Thoracic aorta (tissue), 2 donors: ENCODE data around the gene BBC3. TPM values are rescaled to one million over a fixed set of nuclear protein-coding genes. Genes with fewer than 3 reads are reported as not detected.
A peak's percentile ranks its signal among the peaks of the same experiment; 100 is the strongest.

Experiments
- ATAC-seq: fragments of 150-250 bp; one replicate; pipeline ENCODE4 v1.8.0; 2017; ENCODE audit warnings: low read depth; ENCODE audit not compliant: insufficient number of reproducible peaks, low FRiP score
- DNase-seq: peaks from one replicate; pipeline ENCODE4 v3.0.0-alpha.2; 2020; ENCODE audit warnings: low spot score
- H3K27ac ChIP-seq, 2 donors: fragments of 200-600 bp; sonication (generic); 1 replicate in 1 of 2; 2 replicates in 1 of 2; pipeline ENCODE4 v1.5.1; 2016; ENCODE audit warnings: mild to moderate bottlenecking in 2 of 2, moderate library complexity in 2 of 2
- H3K27me3 ChIP-seq: fragments of 200-600 bp; sonication (generic); replicated peaks from 2 replicates; pipeline ENCODE4 v1.6.0; 2016; ENCODE audit warnings: mild to moderate bottlenecking; ENCODE audit not compliant: insufficient read depth
- H3K36me3 ChIP-seq: fragments of 200-600 bp; sonication (generic); one replicate; pipeline ENCODE4 v1.5.1; 2016
- H3K4me1 ChIP-seq, 2 donors: fragments of 200-600 bp; sonication (generic); 1 replicate in 1 of 2; 2 replicates in 1 of 2; pipeline versions ENCODE4 v1.5.1 to v1.6.0; 2016; ENCODE audit warnings: low read depth in 2 of 2, mild to moderate bottlenecking in 1 of 2; ENCODE audit not compliant: control insufficient read depth in 1 of 2
- H3K4me3 ChIP-seq: fragments of 200-600 bp; sonication (generic); 2 replicates; pipeline ENCODE4 v1.5.1; 2016; ENCODE audit warnings: mild to moderate bottlenecking
- H3K9me3 ChIP-seq: fragments of 200-600 bp; sonication (generic); 2 replicates; pipeline ENCODE4 v1.5.1; 2016
- CTCF ChIP-seq: fragments of 200-600 bp; sonication (generic); IDR thresholded peaks from one replicate; pipeline ENCODE4 v1.5.1; 2019; ENCODE audit warnings: antibody characterized with exemption
- total RNA-seq, 2 donors: library from RNA; depleted of rRNA; stranded (reverse); fragments of >200 nt; gene quantifications; one replicate each; pipeline versions ENCODE4 v1.1.0 to v1.2.3, GENCODE V29; 2016

The BBC3 gene
- total RNA-seq, 2 donors from 2014 or later = 6.5 to 21.4 TPM

GRCh38 chr19:47229676-47230053 lies 1.3 kb downstream of the BBC3 start:
- Histone ChIP-seq H3K27me3 (no peaks in the 10 kb centered on the region), H3K4me1 (peaks cover 17 to 58% of the 10 kb centered on the region in 2 donors), H3K36me3 (no peaks in the 10 kb centered on the region), H3K4me3 (peak overlapping the region; percentile 97), H3K27ac (peak overlapping the region; percentile 99 to 100), H3K9me3 (no peaks in the 10 kb centered on the region)
- DNase-seq (no peak), ATAC-seq (no peak)
- TF ChIP-seq CTCF = no peak

DNA sequence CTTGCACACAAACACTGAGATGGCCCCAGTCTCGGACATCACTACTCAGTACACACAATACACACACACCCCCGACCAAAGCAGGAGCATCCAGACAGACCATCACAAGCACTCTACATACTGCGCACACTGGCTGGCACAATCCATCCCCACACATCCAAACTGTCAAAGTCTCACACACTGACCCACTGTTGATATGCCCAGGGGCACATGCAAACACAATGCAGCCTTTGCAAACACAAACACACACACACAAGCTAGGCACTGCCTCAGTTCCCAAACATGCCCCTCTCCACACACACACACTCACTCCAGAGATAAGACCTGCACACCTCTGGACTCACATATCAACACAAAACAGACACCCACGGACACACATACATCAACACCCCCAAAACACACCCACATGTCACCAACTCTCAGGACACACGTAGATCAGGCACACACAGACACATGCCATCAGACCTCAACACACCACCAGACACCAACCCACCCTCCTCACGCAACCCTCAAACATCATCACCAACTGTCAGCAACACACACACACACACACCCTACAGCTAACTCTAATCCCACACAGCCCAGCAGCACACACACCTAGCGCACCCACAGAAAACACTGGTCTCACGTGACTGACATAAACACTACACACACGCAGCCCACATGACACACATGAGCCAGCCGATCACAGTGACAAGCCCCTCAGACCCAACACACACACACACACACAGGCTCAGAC lies 1.9 kb downstream of the BBC3 start:
- no peak for TF ChIP-seq CTCF

DNA sequence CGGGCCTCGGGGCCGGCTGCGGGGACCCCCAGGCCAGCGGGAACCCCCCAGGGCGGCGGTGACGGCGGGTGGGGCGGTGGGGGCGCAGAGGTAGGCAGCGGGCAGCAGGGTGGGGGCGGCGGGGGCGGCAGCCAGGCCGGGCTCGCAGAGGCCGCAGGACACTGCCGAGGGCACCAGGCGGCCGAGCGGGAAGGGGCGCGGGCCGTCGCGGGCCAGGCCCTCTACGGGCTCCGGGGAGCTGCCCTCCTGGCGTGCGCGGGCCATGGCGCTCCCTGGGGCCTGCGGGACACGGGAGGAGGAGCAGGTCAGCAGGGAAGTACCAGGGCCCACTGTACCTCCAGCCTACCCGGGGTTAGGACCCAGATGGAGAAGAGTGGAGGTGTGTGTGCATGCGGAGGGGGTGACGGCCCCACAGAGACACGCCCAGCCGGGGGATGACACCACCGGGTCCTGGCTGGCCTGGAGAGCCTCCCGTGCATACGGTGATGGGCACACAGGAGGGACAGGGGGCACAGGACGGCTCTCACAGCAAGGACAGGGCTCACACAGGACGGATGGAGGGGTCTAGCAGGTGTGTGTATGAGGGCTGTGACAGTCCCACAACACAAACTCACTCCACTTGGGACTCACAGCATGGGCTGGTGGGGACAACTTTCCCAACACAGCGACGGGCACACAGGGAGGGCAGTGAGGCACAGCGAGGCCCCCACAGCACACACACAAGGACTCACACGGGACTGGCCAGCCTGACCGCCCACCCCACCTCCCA lies 2.6 kb downstream of the BBC3 start:
- H3K4me3 ChIP-seq = peak overlapping the region; percentile 97
- H3K9me3 ChIP-seq = no peaks in the 10 kb centered on the region
- H3K27ac ChIP-seq = peak overlapping the region; percentile 99 to 100
- H3K36me3 ChIP-seq = no peaks in the 10 kb centered on the region
- no peaks in the 10 kb centered on the region for H3K27me3 ChIP-seq
- ATAC-seq = no peak
- H3K4me1 ChIP-seq = peaks cover 17 to 58% of the 10 kb centered on the region in 2 donors
- no peak for DNase-seq
- no peak for TF ChIP-seq CTCF

More for the DNA sequence above, 1.9 kb downstream of the BBC3 start:
- Histone ChIP-seq H3K4me1 (peaks cover 17 to 58% of the 10 kb centered on the region in 2 donors), H3K36me3 (no peaks in the 10 kb centered on the region), H3K4me3 (peak overlapping the region; percentile 97), H3K27ac (peak overlapping the region; percentile 99 to 100), H3K9me3 (no peaks in the 10 kb centered on the region), H3K27me3 (no peaks in the 10 kb centered on the region)
- DNase-seq = no peak
- ATAC-seq = no peak

DNA sequence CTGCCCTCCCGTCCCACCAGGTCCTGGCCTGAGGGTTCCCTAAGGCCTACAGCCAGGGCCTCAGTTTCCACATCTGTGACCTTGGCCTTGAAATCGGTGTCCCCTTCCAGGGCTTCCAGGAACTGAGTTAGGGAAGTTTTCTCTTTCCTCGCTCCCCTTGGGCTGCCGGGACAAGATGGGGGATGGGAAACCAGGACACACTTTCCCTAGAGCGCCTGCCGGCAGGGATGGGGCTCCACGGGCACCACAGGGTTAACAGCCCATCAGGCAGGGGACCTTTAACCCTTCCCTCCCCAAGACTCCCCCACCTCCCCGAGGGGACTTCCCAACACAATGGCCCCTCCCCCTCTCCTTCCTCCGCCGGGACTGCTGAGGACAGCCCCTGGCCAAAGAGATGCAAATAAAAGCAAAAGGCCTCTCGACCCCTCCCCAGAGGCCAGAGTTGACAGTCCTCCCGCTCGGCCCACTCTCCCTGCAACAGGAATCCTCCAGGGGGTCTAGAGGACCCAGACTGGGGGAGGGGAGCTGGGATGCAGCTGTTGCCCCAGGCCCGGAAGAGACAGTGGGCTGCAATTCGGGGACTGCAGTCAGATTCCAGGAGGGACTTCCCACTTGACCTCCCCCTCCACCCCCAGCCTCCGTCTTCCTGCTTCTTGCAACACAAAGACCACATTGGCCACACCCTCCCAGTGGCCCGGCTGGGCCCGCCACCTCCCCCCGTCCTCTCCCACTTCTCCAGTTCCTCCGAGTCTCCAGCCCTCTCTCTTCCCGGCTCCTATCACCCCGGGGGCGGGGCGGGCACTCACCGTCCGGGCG lies 3.4 kb downstream of the BBC3 start:
- Histone ChIP-seq H3K36me3 (no peaks in the 10 kb centered on the region), H3K4me1 (peaks cover 17 to 52% of the 10 kb centered on the region in 2 donors), H3K4me3 (peak overlapping the region; percentile 97), H3K9me3 (no peaks in the 10 kb centered on the region), H3K27me3 (no peaks in the 10 kb centered on the region), H3K27ac (peak overlapping the region; percentile 99 to 100)
- DNase-seq (peak; percentile 74), ATAC-seq (peak; percentile 9)
- TF ChIP-seq CTCF = no peak
